ENCODE measurements around the gene KRT12.
"Not testable (repeated sequence)": the region's sequence is repeated elsewhere in the genome, so short reads cannot be mapped to it uniquely, and the experiment has no call there.

The KRT12 gene

GRCh38 chr17:40883626-40884334 is 16.8 kb upstream of the KRT12 start:
- DNase-seq = no peak

GRCh38 chr17:40883031-40883430 is 16.0 kb upstream of the KRT12 start:
- no peak for DNase-seq

- DNase-seq = no peak
These were observed 12.0 kb upstream of the KRT12 start for GRCh38 chr17:40879026-40879425.

GRCh38 chr17:40878044-40878443 is 11.0 kb upstream of the KRT12 start:
- DNase-seq = no peak

- DNase-seq = no peak
These were observed 6.8 kb upstream of the KRT12 start for GRCh38 chr17:40873801-40874200.

GRCh38 chr17:40873255-40873654 is 6.2 kb upstream of the KRT12 start:
- no peak for DNase-seq

- DNase-seq = no peak
These were observed 5.4 kb upstream of the KRT12 start for GRCh38 chr17:40872416-40872815.

GRCh38 chr17:40871316-40871715 is 4.3 kb upstream of the KRT12 start:
- no peak for DNase-seq

GRCh38 chr17:40870136-40870535 is 3.1 kb upstream of the KRT12 start:
- DNase-seq = no peak

- no peak for DNase-seq
These were observed 2.2 kb downstream of the KRT12 start for GRCh38 chr17:40864661-40865390.

- DNase-seq = no peak
These were observed 3.9 kb downstream of the KRT12 start for GRCh38 chr17:40862985-40863733.

GRCh38 chr17:40859536-40859935 is 7.5 kb downstream of the KRT12 start:
- no peak for DNase-seq

- not testable (repeated sequence) for DNase-seq
These were observed 8.4 kb downstream of the KRT12 start for GRCh38 chr17:40858667-40859066.

- no peak for DNase-seq
These were observed 9.5 kb downstream of the KRT12 start for GRCh38 chr17:40857535-40857934.

- no peak for DNase-seq
These were observed 12.7 kb downstream of the KRT12 start for GRCh38 chr17:40854175-40854814.

- no peak for DNase-seq
These were observed 14.7 kb downstream of the KRT12 start for GRCh38 chr17:40852364-40852763.

- no peak for DNase-seq
These were observed 16.6 kb downstream of the KRT12 start for GRCh38 chr17:40850293-40850972.

GRCh38 chr17:40849723-40850122 is 17.3 kb downstream of the KRT12 start:
- no peak for DNase-seq

- DNase-seq = no peak
These were observed 18.3 kb downstream of the KRT12 start for GRCh38 chr17:40848583-40849235.

GRCh38 chr17:40846515-40847144 is 20.4 kb downstream of the KRT12 start:
- DNase-seq = no peak

- DNase-seq = no peak
These were observed 22.3 kb downstream of the KRT12 start for GRCh38 chr17:40844671-40845107.

GRCh38 chr17:40843242-40843641 is 23.8 kb downstream of the KRT12 start:
- DNase-seq = no peak

Measured in NCI-H510A (cell line).